ENCODE results near the gene MUC5B.

DNA sequence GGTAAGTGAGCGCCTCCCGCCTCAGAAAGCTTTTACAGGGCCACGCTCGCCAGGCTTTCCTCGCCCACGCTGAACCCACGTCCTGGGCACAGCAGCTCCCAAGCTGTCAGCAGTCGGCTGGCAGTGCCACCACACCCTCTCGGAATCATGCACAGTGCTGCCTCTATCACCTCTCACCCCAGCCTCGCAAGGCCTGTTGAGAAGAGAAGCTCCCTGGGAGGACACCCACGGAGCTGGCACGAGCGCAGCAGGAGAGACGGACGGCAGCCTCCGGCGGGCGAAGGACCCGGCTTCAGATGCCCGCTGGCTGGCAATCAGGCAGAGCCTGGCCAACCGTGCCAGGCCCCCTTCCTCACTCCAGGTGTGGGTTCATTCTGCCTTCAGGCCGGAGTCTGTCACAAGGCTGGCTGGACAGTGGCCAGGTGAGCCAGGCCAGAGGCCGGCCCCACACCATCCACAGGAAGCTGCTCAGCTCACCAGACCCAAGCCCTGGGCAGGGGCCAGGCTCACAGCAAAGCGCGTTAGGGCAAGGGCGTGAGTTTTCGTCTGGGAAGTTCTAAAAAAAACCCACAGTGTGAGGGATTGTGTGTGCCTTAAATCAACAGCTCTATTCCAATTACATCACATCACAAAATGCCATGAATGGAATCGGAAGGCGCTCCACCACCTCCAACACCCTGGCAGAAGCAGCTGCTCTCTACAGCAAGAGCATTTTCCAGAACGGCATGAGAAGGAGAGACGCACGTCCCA, 53.4 kb downstream of the MUC5B start:
- TF ChIP-seq, protein P1, sequence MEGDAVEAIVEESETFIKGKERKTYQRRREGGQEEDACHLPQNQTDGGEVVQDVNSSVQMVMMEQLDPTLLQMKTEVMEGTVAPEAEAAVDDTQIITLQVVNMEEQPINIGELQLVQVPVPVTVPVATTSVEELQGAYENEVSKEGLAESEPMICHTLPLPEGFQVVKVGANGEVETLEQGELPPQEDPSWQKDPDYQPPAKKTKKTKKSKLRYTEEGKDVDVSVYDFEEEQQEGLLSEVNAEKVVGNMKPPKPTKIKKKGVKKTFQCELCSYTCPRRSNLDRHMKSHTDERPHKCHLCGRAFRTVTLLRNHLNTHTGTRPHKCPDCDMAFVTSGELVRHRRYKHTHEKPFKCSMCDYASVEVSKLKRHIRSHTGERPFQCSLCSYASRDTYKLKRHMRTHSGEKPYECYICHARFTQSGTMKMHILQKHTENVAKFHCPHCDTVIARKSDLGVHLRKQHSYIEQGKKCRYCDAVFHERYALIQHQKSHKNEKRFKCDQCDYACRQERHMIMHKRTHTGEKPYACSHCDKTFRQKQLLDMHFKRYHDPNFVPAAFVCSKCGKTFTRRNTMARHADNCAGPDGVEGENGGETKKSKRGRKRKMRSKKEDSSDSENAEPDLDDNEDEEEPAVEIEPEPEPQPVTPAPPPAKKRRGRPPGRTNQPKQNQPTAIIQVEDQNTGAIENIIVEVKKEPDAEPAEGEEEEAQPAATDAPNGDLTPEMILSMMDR (conservative IDR thresholded peaks at IDR 0.05; ENCODE audit: low read depth, low read length), result no peak
- no peak for TF ChIP-seq EZH2 (IDR thresholded peaks at IDR 0.05; ENCODE audit: low read length, unreplicated experiment)

Measured in PC-3 (cell line).